A204.1 (cell line): Measurements from ENCODE around the gene CCDC83.

Experiments used
- FAIRE-seq: peaks from 2 replicates; lab custom pipeline; 2012; peaks lifted over from hg19 to GRCh38; lab: Jason Lieb, UNC

Gene CCDC83

DNA sequence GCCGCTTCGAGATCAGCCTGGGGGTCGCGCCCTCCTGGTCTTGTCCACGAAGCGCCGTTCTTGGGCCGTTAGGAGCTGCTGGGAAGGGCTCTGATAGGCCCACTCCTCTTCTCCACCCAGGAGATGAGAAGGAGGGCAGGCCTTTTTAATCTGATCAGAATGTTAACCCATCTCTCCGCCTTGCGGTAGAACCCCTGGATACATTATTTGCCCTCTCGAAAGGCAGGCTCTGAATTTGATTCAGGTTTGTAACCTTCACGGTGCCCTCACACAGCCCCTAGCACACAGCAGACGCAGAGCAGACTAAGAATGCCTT is at the start of gene CCDC83:
Gene CCDC83, plus strand, starts transcription at position 43 of the 316 bp plus-strand sequence. CDS start 9,741 bp downstream, outside the sequence.
- no peak for FAIRE-seq

DNA sequence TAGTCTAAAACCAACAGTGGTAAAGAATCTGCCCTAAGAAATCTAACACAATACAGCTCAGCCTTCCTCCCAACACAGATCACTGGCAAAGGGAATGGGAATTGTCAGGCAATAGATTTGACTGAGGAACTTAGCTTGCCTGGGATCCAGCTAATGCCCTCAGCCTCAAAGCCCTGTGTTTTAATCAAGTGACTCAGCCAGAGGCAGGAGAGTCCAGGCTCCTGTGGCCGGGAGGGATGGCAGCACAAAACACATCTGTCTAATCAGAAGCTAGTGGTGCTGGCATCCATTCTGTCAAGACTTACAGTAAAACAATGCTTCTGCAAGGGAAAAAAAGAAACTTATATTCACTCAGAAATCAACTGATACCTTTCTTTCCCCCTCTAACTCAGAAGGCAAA is 49.8 kb upstream of the CCDC83 start:
- FAIRE-seq: no peak

DNA sequence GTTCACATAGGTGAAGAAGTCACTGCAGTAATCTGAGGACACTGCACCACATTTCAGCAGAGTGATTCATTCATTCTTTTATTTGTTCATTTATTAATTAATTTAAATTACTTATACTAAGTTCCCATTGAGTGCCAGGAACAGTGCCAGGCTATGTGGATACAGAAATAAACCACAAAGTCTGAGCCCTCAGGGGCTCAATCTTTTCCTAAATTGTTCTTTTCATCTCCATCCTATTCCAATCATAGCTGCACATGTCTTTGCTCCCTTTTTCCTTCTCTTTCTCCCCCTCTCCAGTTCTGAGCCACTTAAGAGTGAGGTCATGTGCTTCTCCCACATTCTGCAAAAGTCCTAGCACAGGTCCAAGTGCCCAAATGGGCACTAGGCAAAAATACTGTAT is 49.2 kb upstream of the CCDC83 start:
- FAIRE-seq: no peak

DNA sequence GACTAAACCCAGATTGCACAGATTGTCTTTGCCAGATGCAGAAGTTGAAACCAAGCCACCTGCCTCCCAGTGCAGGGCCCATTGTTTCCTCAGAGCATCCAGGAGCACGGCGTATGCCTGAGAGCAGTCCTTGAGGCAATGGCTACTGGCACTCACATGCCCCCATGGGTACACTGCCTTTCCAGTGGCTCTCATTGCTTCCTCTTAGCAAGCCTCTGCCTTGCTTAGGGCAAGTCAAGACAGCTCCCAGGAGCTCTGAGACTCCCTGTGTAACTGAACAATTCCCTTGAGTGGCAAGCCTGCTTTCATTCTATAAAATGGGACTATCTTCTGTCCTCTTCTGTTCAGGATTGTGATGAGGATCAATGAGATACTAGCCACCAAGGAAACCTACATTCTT is 48.3 kb upstream of the CCDC83 start:
- FAIRE-seq: no peak

DNA sequence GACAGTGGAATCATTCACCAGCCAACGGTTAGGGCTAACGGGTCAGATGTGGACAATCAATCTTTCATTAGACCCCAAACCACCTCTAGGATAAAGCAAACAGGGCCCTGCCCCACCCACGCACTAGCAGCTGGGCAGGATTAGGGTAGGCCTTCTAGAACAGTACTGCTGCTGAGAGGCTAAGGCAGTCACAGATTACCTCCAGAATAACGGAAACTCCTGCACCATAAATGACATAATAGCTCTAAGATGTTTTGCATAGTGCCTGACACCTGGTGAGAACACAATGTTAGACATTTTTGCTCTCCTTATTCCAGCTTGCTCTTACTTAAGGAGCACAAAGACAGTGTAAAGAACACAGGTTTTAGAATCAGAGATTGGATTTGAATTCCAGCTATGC is 46.0 kb upstream of the CCDC83 start:
- FAIRE-seq: no peak

DNA sequence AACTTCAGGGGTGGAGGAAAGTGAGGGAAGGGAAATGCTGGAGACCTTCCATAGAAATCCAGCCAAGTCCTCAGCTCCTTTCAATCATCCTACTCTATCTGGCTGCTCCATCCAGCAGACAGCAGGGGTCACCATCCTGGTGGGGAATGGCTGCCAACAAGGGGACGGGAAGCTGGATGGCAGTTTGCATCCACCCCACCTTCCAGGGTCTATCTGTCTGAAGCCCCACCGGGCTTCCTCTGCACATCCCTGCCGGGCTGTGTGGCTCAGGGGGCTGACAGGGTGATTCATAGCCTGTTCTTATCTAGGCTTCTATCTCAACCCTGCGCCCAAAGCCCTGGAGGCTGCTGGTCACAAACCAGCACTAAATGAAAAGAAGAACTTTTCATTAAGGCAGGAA is 45.3 kb upstream of the CCDC83 start:
- no peak for FAIRE-seq

DNA sequence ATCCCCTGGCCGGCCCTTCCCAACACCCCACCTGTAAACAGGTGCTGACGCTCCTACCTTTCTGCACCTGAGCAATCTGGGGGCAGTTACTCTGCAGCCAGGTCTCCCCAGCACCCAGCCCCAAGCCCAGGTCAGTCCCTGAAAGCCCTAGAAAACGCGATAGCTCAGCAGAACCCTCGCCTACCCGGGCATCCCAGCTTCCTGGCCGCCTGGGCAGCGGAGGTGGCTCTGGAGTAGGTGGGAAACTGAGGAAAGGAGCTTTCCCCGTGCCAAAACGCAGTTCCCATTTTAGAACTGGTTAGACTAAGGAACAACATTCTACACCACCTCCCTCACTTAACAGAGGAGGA is 44.7 kb upstream of the CCDC83 start:
- no peak for FAIRE-seq

DNA sequence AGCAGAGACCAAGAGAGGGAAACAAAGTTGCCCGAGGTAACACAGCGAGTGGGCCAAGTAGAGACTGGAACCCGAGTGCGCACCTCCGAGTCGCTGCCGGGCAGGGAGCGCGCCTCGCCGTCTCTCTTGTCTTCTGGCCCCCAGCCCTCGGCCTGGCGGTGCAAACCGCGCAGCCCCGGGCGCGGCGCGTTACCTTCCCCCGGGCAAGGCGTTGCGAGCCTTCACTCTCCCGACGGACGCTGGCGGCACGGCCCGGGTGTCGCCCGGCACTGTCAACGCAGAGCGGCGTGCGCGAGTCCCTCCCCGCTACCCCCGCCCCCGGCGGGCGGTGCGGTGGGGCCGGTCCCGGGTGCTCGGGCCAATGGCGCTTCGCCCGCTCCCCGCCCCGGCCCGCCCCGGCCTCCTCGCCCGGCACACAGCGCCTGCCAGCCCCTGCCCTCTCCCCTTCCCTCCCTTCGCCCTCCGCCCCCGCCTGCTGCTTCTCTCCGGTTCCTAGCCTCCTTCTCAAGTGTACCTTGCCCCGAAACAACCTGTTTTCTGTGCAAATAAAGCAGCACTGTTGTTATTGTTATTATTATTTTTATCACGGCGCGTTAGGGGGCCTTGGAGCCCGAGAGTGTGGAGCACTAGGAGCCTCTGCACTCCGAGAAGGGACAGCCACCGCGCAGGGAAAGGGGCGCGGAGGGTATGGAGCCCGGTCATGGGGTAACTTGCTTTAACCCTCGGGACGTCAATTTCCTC is 44.1 kb upstream of the CCDC83 start, which contains the start of gene SYTL2:
Gene SYTL2, minus strand, starts transcription at position 271 of the 741 bp plus-strand sequence. CDS start 53,416 bp downstream, outside the sequence.
- no peak for FAIRE-seq

DNA sequence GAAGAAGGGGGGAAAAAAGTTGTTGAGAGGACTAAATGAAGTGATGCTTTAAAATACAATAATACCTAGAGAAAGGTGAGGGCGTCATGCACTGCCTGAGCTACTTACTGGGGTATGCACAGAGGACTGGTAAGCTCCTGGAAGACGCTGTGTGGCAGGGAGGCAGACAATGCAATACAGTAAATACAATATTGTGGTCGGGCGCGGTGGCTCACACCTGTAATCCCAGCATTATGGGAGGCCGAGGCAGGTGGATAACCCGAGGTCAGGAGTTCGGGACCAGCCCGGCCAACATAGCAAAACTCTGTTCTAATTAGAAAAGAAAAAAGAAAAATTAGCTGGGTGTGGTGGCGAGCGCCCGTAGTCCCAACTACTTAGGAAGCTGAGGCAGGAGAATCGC is 43.6 kb upstream of the CCDC83 start:
- FAIRE-seq: no peak

DNA sequence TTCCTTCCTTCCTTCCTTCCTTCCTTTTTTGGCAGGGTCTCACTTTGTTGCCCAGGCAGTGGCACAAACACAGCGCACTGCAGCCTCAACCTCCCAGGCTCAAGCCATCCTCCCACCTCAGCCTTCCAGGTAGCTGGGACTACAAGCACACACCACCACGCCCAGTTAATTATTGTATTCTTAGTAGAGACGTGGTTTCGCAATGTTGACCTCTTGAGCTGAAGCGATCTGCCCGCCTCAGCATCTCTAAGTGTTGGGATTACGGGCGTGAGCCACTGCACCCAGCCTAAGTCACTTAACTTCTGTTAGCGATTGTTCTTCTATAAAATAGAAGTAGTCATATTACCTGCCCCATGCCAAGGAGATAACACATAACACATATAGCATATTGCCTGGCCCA is 41.5 kb upstream of the CCDC83 start:
- no peak for FAIRE-seq

DNA sequence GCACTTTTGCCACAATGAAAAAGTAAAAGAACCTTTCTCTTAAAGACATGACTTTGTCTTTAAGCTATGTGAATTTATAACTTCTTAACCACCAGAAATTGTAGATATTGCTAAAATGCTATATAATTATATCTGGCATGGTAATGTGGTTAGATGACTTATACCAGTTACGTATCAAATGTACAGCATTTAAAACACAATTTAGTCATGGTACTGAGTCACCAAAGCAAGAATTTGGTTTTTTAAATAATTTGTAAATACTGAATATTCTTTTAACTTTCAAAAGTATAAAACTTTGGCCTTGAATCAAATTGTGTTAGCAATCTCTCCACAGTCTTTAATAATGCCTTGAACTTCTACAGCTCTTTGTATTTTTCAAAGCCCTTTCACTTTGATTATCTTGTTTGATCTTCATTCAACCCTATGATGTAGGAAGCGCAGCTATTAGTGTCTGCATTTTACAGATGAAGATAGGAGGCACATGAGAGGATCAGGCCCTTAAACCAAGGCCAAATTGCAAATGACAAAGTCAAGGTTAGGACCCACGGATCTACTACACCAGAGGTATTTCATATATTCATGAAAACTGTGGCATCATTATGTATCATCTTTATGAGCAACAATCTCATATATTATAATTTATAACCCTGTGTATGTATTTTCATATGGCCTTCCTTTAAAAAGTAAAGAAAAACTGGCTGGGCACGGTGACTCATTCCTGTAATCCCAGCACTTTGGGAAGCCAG is 39.8 kb upstream of the CCDC83 start:
- no peak for FAIRE-seq

DNA sequence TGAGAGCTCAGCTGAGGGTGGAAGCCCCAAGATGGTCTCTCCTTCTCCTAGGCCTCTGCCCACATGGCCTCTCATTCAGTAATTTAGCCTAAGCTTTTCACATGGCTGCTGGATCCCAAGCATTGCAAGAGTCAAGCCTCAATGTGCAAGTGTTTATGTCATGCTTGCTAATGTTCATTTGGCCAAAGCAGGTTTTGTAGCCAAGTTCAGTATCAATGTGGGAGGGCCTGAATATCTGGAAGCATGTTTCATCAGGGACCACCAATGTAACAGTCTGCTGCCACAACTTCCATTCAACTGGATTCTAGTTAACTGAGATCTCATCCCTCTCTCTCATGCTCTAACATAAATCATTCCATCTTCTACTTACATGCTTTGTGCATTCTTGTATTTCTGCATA is 35.7 kb upstream of the CCDC83 start:
- no peak for FAIRE-seq

DNA sequence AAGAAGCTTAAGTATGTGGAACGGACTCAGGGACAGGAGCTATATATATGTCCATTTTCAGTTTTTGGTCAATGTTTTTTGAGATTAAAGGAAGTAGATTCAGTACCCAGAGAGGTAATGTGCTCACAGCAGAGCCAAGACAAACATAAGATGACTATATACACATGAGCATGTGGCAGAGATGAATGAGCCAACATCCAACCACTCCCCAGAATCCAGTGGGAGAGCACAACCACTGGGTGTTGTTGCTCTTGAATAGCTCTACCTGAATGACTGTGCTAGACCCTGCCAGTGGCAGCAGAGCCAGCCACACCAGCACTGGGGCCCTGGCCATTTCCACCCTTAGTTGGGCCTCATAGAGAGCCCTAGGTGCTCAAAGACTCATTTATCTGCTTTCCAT is 33.5 kb upstream of the CCDC83 start:
- FAIRE-seq: no peak

DNA sequence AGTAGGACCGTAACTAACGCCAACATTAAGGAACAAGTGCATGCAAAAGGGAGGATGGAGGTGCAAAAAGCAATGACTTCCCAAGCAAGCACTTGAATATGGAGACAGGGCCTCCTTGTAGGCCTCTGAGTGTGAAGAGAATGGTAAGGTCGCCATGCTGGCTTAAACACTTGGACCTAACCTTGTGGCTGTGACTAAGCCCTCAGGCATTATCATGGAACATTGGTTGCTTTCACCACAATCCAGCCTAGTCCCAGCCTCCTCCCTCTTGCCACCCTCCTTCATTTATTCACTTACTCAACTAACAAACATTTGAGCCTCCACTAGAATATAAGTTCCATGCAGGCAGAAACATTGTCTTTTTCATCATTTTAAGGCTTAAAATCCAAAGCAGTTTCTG is 32.4 kb upstream of the CCDC83 start:
- no peak for FAIRE-seq

DNA sequence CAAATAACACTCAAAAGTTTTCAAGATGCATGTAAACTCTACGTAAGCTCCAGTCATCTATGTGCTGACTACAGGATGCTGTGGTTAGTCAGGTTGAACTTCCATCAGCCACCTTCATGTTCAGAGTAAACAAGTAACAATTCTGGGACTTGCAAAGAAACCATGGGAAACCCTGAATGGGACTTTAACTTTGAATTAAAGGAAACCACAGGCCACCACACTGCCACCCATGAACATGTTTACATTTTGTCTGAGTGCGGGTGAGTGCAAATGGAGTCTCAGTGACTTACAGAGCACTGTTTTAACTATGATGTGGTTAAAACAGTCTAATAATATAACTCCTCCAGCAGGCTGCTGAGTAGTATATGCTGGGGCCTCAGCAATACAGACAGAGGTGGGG is 31.4 kb upstream of the CCDC83 start:
- FAIRE-seq: no peak

DNA sequence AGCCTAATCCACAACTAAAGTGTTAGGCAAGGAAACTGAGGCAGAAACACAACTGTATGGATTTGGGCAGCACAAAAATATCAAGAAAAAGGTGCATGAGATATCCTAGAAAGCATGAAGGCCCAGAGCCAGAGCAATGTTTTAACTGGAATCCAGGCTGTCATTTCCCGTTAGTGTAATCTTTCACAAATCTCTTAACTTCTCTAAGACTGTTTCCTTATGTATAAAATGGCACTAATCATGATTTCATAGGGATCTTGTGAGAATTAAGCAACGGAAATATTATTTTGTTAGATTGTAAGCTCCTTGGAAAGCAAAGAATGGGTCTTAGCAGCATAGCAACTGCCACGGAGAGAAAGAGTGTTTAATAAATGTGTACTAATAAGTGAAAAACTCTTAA is 29.6 kb upstream of the CCDC83 start:
- no peak for FAIRE-seq

DNA sequence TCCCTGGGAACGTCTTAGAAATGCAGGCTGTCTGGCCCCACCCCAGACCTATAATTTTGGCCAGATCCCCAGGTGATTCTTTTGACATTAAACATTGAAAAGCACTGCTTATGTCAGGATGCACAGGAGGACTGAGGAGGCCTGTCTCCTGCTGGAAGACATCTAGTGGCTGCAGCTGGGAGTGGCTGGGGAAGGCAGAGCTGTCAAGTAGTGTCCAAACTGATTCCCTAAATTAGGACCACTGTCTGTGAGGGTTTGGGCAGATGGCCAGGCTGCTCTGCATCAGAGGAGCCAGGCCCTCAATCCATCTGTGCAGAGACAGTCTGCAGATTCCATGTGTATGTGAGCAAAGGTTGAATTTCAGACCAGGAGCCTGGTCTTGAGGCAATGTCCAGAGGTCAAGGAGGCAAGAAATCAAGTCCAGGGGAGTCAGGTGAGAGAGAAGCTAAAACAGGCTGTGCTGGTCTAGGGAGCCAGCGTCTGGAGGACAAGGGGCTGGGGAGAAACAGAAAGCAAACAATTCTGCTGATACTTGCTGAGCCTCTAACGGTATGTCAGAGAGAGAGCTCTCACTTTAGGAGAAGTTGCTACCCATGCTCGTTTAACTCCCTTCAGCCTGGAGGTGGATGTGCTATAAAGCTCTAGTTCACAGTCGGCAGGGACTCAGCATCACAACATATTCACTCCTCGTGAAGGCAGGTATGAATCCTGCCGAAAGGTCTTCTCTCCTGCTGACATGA is 28.9 kb upstream of the CCDC83 start:
- FAIRE-seq: no peak

DNA sequence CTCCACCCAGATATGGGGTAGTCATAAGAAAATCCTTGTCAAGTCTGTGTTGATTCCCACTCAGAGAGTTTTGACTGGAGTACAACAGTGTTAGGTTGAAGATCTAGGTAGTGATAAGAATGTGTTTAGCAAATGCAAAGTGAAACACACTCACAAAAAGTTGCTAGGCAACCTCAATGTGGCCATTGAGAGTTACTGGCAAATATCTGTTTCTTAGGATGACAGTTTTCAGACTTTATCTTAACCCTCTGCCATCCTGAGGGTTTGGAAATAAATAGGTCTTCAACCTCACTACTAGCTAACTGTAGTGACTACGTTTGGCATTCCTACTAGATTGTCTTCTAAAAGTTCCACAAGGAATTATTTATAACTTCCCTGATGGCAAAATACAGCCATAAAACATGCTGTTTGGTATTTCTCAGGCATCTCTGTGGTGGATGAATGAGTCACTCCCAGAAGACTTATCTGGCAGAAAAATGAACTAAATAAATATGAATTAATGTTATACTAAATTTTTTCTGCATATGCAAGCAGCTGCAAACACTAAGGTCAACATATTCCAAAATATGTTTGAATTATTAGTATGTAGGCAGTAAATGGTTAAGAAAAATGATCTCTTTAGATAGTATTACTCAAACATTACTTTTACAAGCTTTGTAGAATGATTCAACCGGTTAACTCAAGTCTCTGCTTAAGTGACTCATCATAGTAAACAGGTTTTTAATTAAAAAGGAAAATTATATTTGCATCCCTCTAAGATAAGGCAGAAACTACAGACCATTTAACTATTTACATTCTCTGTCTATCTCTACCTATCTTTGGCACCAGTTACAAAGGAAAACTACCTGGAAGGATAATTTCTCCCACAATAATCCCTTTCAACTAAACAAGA is 27.2 kb upstream of the CCDC83 start:
- no peak for FAIRE-seq

DNA sequence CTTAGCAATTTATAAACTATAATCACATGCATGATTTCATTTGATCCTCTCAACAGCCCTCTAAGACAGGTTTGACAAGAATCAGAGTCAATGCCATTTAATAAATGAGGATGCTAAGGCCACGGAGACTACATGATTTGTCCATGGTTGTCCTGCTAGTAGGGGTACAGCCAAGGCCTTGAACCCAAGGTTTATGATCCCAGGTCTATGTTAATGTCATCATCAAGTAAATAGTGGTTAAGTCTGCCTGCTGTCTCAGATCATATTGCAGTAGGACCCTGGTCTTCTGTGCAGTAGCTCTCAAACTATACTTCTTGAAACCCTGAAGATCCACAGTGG is 26.6 kb upstream of the CCDC83 start:
- no peak for FAIRE-seq

DNA sequence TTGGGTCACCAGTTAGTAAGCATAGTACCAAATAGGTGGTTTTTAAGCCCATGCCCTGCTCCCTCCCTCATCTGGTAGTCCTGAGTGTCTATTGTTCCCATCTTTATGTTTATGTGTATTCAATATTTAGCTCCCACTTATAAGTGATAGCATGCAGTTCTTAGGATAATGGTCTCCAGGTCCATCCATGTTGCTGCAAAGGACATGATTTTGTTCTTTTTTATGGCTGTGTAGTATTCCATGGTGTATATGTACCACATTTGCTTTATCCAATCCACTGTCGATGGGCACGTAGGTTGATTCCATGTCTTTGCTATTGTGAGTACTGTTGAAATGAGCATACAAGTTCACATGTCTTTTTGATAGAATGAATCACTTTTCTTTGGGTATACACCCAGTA is 26.0 kb upstream of the CCDC83 start:
- FAIRE-seq: no peak

DNA sequence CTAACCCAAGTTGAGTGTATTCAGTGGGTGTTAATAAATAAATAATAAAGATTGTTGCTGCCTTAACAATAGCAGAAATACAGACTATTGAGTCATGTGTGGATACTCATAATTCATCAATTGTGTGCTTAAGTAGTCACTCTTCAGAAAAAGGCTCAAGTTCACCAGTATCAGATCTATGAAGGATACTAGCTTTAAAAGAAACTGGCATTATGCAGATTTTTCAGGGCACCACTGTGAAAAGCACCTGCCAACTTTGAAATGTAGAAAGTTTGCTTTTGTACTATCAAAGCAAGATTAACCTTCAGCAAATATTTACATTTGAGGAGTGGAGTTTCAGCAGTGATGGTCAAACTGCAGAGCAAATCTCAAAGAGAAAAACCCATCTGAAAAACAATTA is 24.1 kb upstream of the CCDC83 start:
- FAIRE-seq: no peak

DNA sequence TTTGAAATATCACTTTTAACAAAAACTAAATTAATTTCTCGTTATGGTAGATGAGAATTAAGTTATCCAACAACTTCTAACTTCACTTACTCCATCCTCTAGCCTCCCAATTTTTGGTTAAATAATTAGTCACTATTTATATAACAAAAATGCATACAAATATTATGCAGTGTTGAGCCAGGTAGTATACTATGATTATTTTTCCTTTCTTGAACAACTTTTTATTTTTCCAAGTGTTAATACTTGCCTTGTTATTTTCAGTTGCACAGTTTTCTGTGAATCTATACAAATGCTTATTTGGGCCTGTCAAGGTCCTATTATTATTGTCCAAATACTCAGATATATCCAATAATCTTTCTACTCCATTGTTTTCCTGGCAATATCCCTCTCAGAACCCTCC is 19.9 kb upstream of the CCDC83 start:
- FAIRE-seq: no peak

DNA sequence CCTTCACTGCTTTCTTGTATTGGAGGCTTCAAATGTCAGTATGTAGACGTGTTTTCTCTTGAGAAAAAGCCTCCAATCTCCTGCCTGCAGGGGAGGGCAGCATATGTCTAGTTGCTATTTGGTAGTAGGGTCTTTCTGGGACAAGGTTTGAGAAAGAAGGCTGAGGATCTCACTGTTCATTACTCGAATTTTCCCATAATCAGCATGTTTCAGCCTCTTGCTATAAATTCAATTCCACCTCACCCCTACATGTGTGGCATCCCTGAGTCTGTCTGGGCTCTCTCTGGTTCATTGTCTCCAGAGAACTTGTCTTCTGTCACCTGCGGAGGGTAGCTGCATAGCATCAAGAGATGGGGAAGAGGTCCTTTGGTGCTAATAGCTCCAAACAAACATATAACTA is 19.5 kb upstream of the CCDC83 start:
- no peak for FAIRE-seq
